Heart left ventricle (tissue), 16 donors: ENCODE measurements around the gene HSD17B8. TPM values are rescaled to one million over a fixed set of nuclear protein-coding genes. Genes with fewer than 3 reads are reported as not detected.

Experiments used
- ATAC-seq, 4 donors: fragments of 200-7000 bp; cut with Tn5 transposase; one replicate each; pipeline ENCODE4 v1.9.1; 2020 to 2022; ENCODE audit warnings: moderate library complexity in 4 of 4, mild to moderate bottlenecking in 3 of 4, moderate number of reproducible peaks in 1 of 4
- DNase-seq, 5 donors: peaks; one replicate each; pipeline ENCODE4 v3.0.0-alpha.2; 2020
- H3K27ac ChIP-seq, 12 donors: fragments of 200-600 bp; sonication (generic) in 4 of 12; one replicate each; pipeline versions ENCODE4 v1.5.0 to v1.8.0; 2016 to 2022; ENCODE audit warnings: mild to moderate bottlenecking in 2 of 12
- H3K27me3 ChIP-seq, 9 donors: fragments of 200-600 bp; sonication (generic) in 2 of 9; one replicate each; pipeline versions ENCODE4 v1.5.1 to v1.8.0; 2016 to 2022; ENCODE audit warnings: mild to moderate bottlenecking in 3 of 9
- H3K36me3 ChIP-seq, 9 donors: fragments of 200-600 bp; sonication (generic) in 2 of 9; one replicate each; pipeline versions ENCODE4 v1.5.0 to v1.8.0; 2018 to 2022; ENCODE audit warnings: mild to moderate bottlenecking in 2 of 9
- H3K4me1 ChIP-seq, 12 donors: fragments of 200-600 bp; sonication (generic) in 4 of 12; one replicate each; pipeline versions ENCODE4 v1.5.0 to v1.8.0; 2016 to 2022; ENCODE audit warnings: mild to moderate bottlenecking in 3 of 12
- H3K4me3 ChIP-seq, 12 donors: fragments of 200-600 bp; sonication (generic) in 4 of 12; one replicate each; pipeline versions ENCODE4 v1.5.0 to v1.8.0; 2017 to 2022; ENCODE audit warnings: mild to moderate bottlenecking in 9 of 12, moderate library complexity in 4 of 12
- H3K9me3 ChIP-seq, 12 donors: fragments of 200-600 bp; sonication (generic) in 4 of 12; one replicate each; pipeline versions ENCODE4 v1.5.0 to v1.8.0; 2016 to 2022; ENCODE audit warnings: mild to moderate bottlenecking in 1 of 12
- POLR2A ChIP-seq, 2 donors: fragments of 450-650 bp; IDR thresholded peaks; one replicate each; pipeline ENCODE4 v1.6.1; 2017; ENCODE audit warnings: antibody characterized with exemption in 2 of 2, mild to moderate bottlenecking in 2 of 2, moderate library complexity in 2 of 2
- WGBS, 4 donors: extraction: QIAGEN DNeasy Blood & Tissue Kit in 2 of 4; methylation state at CpG; one replicate each; pipeline versions ENCODE4 v1.1.5 to v1.1.7; 2013 to 2018; 5-methylcytosine and 5-hydroxymethylcytosine counted together
- intact Hi-C, 10 donors: fragments of 100-400 bp; cut with DNase I; formaldehyde crosslinking; loops; one replicate each; pipeline versions ENCODE4 v1.11.1 to v1.14.2; 2022
- polyA plus RNA-seq, 2 donors: library from polyadenylated mRNA; stranded (reverse); fragments of 200-250 nt; gene quantifications; one replicate each; pipeline ENCODE4 v1.2.3, GENCODE V29; 2013
- total RNA-seq, 9 donors: library from RNA; depleted of rRNA in 2 of 9; stranded (reverse); fragments of >200 nt in 2 of 9; fragmentation: NEBNext Ultra II Directional in 3 of 9; extraction: Animal tissue kit (Norgen Biotek cat#: 25700) in 3 of 9; gene quantifications; one replicate each; pipeline versions ENCODE4 v1.1.0 to v1.2.4, GENCODE V29; 2016 to 2023
- TF ChIP-seq, protein P1 (sequence below), 12 donors: fragments of 200-600 bp; sonication (generic) in 4 of 12; IDR thresholded peaks; one replicate each; pipeline versions ENCODE4 v1.5.0 to v1.8.0; 2018 to 2022; ENCODE audit warnings: antibody characterized with exemption in 12 of 12, mild to moderate bottlenecking in 5 of 12
- donor health status: ischemic (EF 13 %, LVEDD 7.1; RV severe dilation, severe dysfunction).
- donor health status: healthy with polysubstance abuse.
- donor health status: DM: no; HTN: yes; CAD: no.
- donor health status: DM: no; HTN: no; CAD: no.
- donor health status: ischemic (EF 25% LVEDD 6.9; RV normal size, moderate dysfunction).
- donor health status: ischemic (EF 25% LVEDD 5.7; RV mildly dilated, moderate dysfunction).
- donor health status: healthy.
- donor health status: DM: yes; HTN: yes; CAD: no.
- donor health status: ischemic (EF 35%, LVEDD 5.7; RV mildly dilated, moderate dysfunction).
- donor health status: nonischemic (EF 11% LVEDD 7.7; RV severe dilation, severe dysfunction).
- donor health status: DM: yes; HTN: yes; CAD: no.
- donor health status: PGD.
- donor health status: ischemic (EF 29% LVEDD 5.4; RV normal size, mild dysfunction).
- donor health status: nonischemic (EF 23%, LVEDD 6.1; RV moderate dilation, normal function).

The HSD17B8 gene
- total and polyA plus RNA-seq, 11 donors, result 15.8 to 31.7 (median 17.9) TPM

GRCh38 chr6:33177552-33178446, 26.7 kb upstream of the HSD17B8 start:
- 86 to 92% (median 88%) methylated on average over 18 to 19 of the region's 19 CpGs for WGBS, 4 donors
- intact Hi-C loops, result no loop called here
- no peak for ATAC-seq

GRCh38 chr6:33178755-33179475, 25.5 kb upstream of the HSD17B8 start:
- no peak for TF ChIP-seq POLR2A (IDR thresholded peaks at IDR 0.05)
- TF ChIP-seq, protein P1, sequence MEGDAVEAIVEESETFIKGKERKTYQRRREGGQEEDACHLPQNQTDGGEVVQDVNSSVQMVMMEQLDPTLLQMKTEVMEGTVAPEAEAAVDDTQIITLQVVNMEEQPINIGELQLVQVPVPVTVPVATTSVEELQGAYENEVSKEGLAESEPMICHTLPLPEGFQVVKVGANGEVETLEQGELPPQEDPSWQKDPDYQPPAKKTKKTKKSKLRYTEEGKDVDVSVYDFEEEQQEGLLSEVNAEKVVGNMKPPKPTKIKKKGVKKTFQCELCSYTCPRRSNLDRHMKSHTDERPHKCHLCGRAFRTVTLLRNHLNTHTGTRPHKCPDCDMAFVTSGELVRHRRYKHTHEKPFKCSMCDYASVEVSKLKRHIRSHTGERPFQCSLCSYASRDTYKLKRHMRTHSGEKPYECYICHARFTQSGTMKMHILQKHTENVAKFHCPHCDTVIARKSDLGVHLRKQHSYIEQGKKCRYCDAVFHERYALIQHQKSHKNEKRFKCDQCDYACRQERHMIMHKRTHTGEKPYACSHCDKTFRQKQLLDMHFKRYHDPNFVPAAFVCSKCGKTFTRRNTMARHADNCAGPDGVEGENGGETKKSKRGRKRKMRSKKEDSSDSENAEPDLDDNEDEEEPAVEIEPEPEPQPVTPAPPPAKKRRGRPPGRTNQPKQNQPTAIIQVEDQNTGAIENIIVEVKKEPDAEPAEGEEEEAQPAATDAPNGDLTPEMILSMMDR (IDR thresholded peaks at IDR 0.05), result no peak
- Histone ChIP-seq H3K9me3 (no peaks in the 10 kb centered on the region), H3K27me3 (no peaks in the 10 kb centered on the region), H3K27ac (no peak overlapping the region), H3K36me3 (no peaks in the 10 kb centered on the region), H3K4me3 (no peak overlapping the region), H3K4me1 (peaks cover 0 to 10% (median 0%) of the 10 kb centered on the region in 12 donors)
- intact Hi-C loops, result no loop called here
- no peak for DNase-seq
- ATAC-seq, result no peak
- 76 to 96% (median 92%) methylated on average over 6 to 10 of the region's 10 CpGs for WGBS, 4 donors

More at GRCh38 chr6:33177552-33178446, 26.7 kb upstream of the HSD17B8 start:
- H3K4me3 ChIP-seq, result no peak overlapping the region
- no peak for DNase-seq
- no peaks in the 10 kb centered on the region for H3K4me1 ChIP-seq
- H3K36me3 ChIP-seq, result no peaks in the 10 kb centered on the region
- no peaks in the 10 kb centered on the region for H3K27me3 ChIP-seq
- no peak overlapping the region for H3K27ac ChIP-seq
- no peaks in the 10 kb centered on the region for H3K9me3 ChIP-seq
- TF ChIP-seq POLR2A (IDR thresholded peaks at IDR 0.05), result no peak
- TF ChIP-seq, protein P1 (IDR thresholded peaks at IDR 0.05), result no peak

DNA sequence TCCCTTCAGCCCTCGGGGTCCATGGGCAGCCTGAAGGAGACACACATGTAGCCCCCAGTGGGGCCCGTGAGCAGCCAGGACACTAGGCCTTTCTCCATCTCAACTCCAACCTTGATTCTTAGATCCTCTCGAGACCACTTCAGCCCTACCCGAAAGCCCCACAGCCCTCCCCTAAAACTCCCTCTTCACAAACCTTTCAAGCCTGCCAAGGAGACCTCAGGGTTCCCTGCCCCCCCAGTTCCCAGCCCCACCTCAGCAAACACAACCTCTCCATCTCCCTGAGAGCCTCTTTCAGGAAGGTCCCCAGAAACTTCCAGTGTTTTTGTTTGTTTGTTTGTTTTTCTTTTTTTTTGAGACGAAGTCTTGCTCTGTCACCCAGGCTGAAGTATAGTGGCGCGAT, 23.3 kb upstream of the HSD17B8 start:
- no peak for DNase-seq
- no peaks in the 10 kb centered on the region for H3K36me3 ChIP-seq
- no peak overlapping the region for H3K4me3 ChIP-seq
- H3K27ac ChIP-seq, result no peak overlapping the region
- peaks cover 0 to 13% (median 0%) of the 10 kb centered on the region in 12 donors for H3K4me1 ChIP-seq
- H3K9me3 ChIP-seq, result no peaks in the 10 kb centered on the region
- no peak for ATAC-seq
- intact Hi-C loops, result no loop called here
- TF ChIP-seq, protein P1 (IDR thresholded peaks at IDR 0.05), result no peak
- TF ChIP-seq POLR2A (IDR thresholded peaks at IDR 0.05), result no peak
- whole genome bisulfite sequencing, 4 donors, result 91 to 95% (median 92%) methylated on average over 7 of the region's 7 CpGs
- H3K27me3 ChIP-seq, result no peaks in the 10 kb centered on the region

DNA sequence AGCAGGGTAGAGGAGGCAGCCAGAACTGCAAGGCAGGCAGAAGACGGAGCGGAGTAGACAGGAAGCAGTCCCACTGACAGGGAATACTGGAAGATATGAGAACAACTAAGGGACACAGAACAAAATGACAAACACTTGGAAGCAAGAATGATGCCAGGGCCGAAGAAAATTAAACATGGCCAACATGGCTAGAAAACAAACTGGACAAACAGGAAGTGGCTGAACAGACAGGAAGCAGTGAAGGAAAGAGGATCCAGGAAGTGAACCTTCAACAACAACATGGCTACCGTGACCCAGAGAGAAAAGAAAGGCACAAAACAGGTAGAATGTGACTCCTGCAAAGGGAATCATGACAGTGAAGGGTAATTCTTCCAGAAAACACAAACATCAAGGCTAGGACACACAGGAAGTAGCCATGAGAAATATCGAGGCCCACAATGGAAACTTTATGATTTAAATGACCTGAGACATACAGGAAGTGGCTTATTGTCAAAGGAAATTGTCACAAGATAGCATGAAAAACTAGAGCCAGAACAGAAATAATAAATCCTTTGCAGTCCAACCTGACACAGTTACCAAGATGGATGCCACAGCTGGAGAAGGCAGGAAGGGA, 21.3 kb upstream of the HSD17B8 start:
- H3K4me1 ChIP-seq, result peaks cover 0 to 13% (median 0%) of the 10 kb centered on the region in 12 donors
- TF ChIP-seq POLR2A (IDR thresholded peaks at IDR 0.05), result no peak
- H3K27ac ChIP-seq, result peak overlapping the region in 1 of 12 donors; percentile 25
- intact Hi-C loops, result no loop called here
- H3K36me3 ChIP-seq, result no peaks in the 10 kb centered on the region
- no peaks in the 10 kb centered on the region for H3K27me3 ChIP-seq
- DNase-seq (no peak), ATAC-seq (no peak)
- H3K4me3 ChIP-seq, result peak overlapping the region in 1 of 12 donors; percentile 7
- no peaks in the 10 kb centered on the region for H3K9me3 ChIP-seq
- 59 to 70% (median 65%) methylated on average over 5 of the region's 5 CpGs for WGBS, 4 donors
